ENCODE results near the gene COLEC12.

Gene COLEC12

GRCh38 chr18:527146-527545, 26.6 kb upstream of the COLEC12 start:
- no peak for TF ChIP-seq CTCF (IDR thresholded peaks at IDR 0.05; ENCODE audit: control extremely low read depth, extremely low read depth, low read depth, missing control alignments)
- CTCF ChIA-PET, result interaction anchor here (1.1 kb wide), 1 partner anchor 1961 kb away, joined by 3 read pairs; no protein-coding TSS in a partner anchor
- POLR2A ChIA-PET, result no interaction called here
- no peak for DNase-seq (ENCODE audit: extremely low spot score)

- POLR2A ChIA-PET, result no interaction called here
- CTCF ChIA-PET, result interaction anchor here (1.1 kb wide), 1 partner anchor 1961 kb away, joined by 3 read pairs; no protein-coding TSS in a partner anchor
- DNase-seq (ENCODE audit: extremely low spot score), result no peak
- no peak for TF ChIP-seq CTCF (IDR thresholded peaks at IDR 0.05; ENCODE audit: control extremely low read depth, extremely low read depth, low read depth, missing control alignments)
Measured at GRCh38 chr18:526681-527080, 26.2 kb upstream of the COLEC12 start.

DNA sequence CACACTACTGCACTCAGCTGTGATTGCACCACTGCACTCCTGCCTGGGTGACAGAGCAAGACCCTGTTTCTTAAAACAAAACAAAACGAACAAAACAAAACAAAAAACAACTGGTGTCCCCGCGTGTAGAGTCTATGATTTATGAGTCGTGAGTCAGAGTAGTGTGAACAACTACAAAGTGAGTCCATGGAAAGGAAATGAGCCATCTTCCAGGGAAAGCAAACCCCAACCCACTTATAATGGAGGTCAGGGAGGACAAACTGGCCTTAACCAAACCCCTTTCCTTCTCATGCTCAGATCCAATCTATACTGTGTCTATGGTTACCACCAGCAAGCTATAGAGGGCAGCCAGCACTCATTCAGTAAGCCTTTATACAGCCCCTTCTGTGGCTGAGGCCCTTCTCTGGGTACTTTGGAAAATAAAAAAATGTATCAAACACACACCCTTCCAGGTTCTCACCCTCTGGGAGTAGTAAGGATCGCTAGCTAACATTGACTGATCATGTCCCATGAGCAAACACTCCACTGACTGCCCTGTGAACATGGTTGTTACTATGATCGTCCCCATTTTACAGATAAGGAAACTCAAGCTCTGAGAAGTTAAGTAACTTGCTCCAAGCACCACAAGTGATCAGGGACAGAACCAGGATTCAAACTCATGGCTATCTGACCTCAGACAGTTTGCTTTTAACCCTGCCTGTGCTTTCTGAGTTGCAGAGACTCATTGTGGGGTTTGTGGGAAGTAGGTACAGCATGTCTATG, 24.7 kb upstream of the COLEC12 start:
- DNase-seq (ENCODE audit: extremely low spot score), result no peak
- POLR2A ChIA-PET, result no interaction called here
- no peak for TF ChIP-seq CTCF (IDR thresholded peaks at IDR 0.05; ENCODE audit: control extremely low read depth, extremely low read depth, low read depth, missing control alignments)
- CTCF ChIA-PET, result interaction anchor here (1.1 kb wide), 1 partner anchor 20 kb away, joined by 4 read pairs; no protein-coding TSS in a partner anchor

DNA sequence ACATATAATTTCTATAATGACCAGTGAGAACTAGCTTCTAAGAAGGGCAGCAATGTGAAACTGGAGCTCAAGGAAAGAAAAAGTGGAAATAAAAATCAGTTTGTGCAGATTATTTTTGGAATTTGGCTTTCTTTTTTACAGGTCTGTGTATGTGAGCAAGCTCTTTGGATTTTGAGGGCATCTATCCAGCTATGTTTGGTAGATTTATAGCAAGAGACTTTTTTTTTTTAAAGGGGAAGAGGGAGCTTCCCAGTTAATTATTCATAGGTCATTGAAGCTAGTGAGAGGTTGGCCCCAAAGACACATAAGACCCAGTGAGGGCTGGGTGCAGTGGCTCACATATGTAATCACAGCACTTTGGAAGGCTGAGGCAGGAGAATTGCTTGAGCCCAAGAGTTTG, 24.0 kb upstream of the COLEC12 start:
- POLR2A ChIA-PET, result no interaction called here
- DNase-seq (ENCODE audit: extremely low spot score), result no peak

GRCh38 chr18:523561-523960, 23.1 kb upstream of the COLEC12 start:
- no peak for TF ChIP-seq CTCF (IDR thresholded peaks at IDR 0.05; ENCODE audit: control extremely low read depth, extremely low read depth, low read depth, missing control alignments)
- POLR2A ChIA-PET, result no interaction called here
- CTCF ChIA-PET, result interaction anchor here (1.2 to 1.4 kb wide), 3 partner anchors 16 to 92 kb away, joined by 3 to 5 read pairs (median 5); no protein-coding TSS in a partner anchor
- no peak for DNase-seq (ENCODE audit: extremely low spot score)

More for the DNA sequence above, 24.0 kb upstream of the COLEC12 start:
- TF ChIP-seq CTCF (IDR thresholded peaks at IDR 0.05; ENCODE audit: control extremely low read depth, extremely low read depth, low read depth, missing control alignments), result no peak
- CTCF ChIA-PET, result interaction anchor here (0.7 to 1.4 kb wide), 4 partner anchors 19 to 100 kb away, joined by 3 to 5 read pairs (median 4); no protein-coding TSS in a partner anchor

GRCh38 chr18:519019-519879, 18.7 kb upstream of the COLEC12 start:
- POLR2A ChIA-PET, result no interaction called here
- DNase-seq (ENCODE audit: extremely low spot score), result peak; percentile 68
- TF ChIP-seq CTCF (IDR thresholded peaks at IDR 0.05; ENCODE audit: control extremely low read depth, extremely low read depth, low read depth, missing control alignments), result no peak
- CTCF ChIA-PET, result interaction anchor here (1.0 to 2.8 kb wide), 6 partner anchors 9 to 320 kb away, joined by 3 to 14 read pairs (median 4); partner anchors contain the start of gene CLUL1

All from GM10248 (cell line).